Keratinocyte (primary cell): ENCODE measurements around the gene KIAA1958. TPM values are rescaled to one million over a fixed set of nuclear protein-coding genes. Genes with fewer than 3 reads are reported as not detected.

Source experiments
- DNase-seq: peaks from one replicate; pipeline ENCODE4 v3.0.0-alpha.2; 2011; ENCODE audit warnings: low read depth, missing footprints, low spot score
- FAIRE-seq: peaks from 2 replicates; lab custom pipeline; 2011; peaks lifted over from hg19 to GRCh38; lab: Jason Lieb, UNC
- H2AFZ ChIP-seq: 2 replicates; pipeline ENCODE4 v1.6.0; 2012; ENCODE audit warnings: low read length, control low read depth, inconsistent platforms; ENCODE audit not compliant: control insufficient read depth
- H3K27ac ChIP-seq: 2 replicates; pipeline ENCODE4 v1.5.1; 2011; ENCODE audit warnings: low read length; ENCODE audit not compliant: control insufficient read depth, insufficient read depth
- H3K27me3 ChIP-seq: 3 replicates; pipeline ENCODE4 v1.6.0; 2011; ENCODE audit warnings: low read length; ENCODE audit not compliant: control insufficient read depth, insufficient read depth; ENCODE audit errors: extremely low read depth
- H3K36me3 ChIP-seq, 2 experiments: 2 replicates in 1 of 2; 3 replicates in 1 of 2; pipeline ENCODE4 v1.5.1; 2011; ENCODE audit warnings: low read length in 2 of 2, mild to moderate bottlenecking in 1 of 2; ENCODE audit not compliant: control insufficient read depth in 2 of 2, insufficient read depth in 2 of 2; ENCODE audit errors: extremely low read depth in 1 of 2
- H3K4me1 ChIP-seq: 3 replicates; pipeline ENCODE4 v1.5.1; 2011; ENCODE audit warnings: low read length; ENCODE audit not compliant: control insufficient read depth, insufficient read depth; ENCODE audit errors: extremely low read depth
- H3K4me2 ChIP-seq: 3 replicates; pipeline ENCODE4 v1.6.0; 2011; ENCODE audit warnings: low read depth, low read length; ENCODE audit not compliant: control insufficient read depth, insufficient read depth; ENCODE audit errors: extremely low read depth
- H3K4me3 ChIP-seq, 3 experiments: fragments of 200-600 bp in 1 of 3; sonication (generic) in 1 of 3; 2 replicates in 2 of 3; 3 replicates in 1 of 3; pipeline ENCODE4 v1.5.1; 2011 to 2016; ENCODE audit warnings: low read length in 3 of 3, mild to moderate bottlenecking in 3 of 3, control low read depth in 2 of 3, inconsistent platforms in 1 of 3, low read depth in 1 of 3, mixed read lengths in 1 of 3, mixed run types in 1 of 3, moderate library complexity in 1 of 3; ENCODE audit not compliant: control insufficient read depth in 2 of 3, insufficient read depth in 2 of 3; ENCODE audit errors: extremely low read depth in 1 of 3
- H3K79me2 ChIP-seq: 2 replicates; pipeline ENCODE4 v1.6.0; 2012; ENCODE audit warnings: low read length; ENCODE audit not compliant: control insufficient read depth, insufficient read depth
- H3K9ac ChIP-seq: 3 replicates; pipeline ENCODE4 v1.6.0; 2011; ENCODE audit warnings: low read length; ENCODE audit not compliant: control insufficient read depth, insufficient read depth; ENCODE audit errors: extremely low read depth
- H3K9me1 ChIP-seq: 3 replicates; pipeline ENCODE4 v1.6.0; 2011; ENCODE audit warnings: low read length; ENCODE audit not compliant: control insufficient read depth, insufficient read depth; ENCODE audit errors: extremely low read depth
- H3K9me3 ChIP-seq: 2 replicates; pipeline ENCODE4 v1.5.1; 2012; ENCODE audit warnings: low read depth, low read length; ENCODE audit not compliant: control insufficient read depth
- H4K20me1 ChIP-seq: 3 replicates; pipeline ENCODE4 v1.6.0; 2011; ENCODE audit warnings: low read length; ENCODE audit not compliant: control insufficient read depth, insufficient read depth; ENCODE audit errors: extremely low read depth
- CTCF ChIP-seq, 3 experiments: IDR thresholded peaks in 1 of 3; conservative IDR thresholded peaks in 1 of 3; optimal IDR thresholded peaks in 1 of 3; 2 replicates in 2 of 3; 3 replicates in 1 of 3; pipeline versions ENCODE3 to v1.5.1; 2011; ENCODE audit warnings: low read length in 3 of 3, mild to moderate bottlenecking in 3 of 3, moderate library complexity in 2 of 3, control low read depth in 1 of 3, inconsistent platforms in 1 of 3; ENCODE audit not compliant: insufficient read depth in 2 of 3; ENCODE audit errors: extremely low read depth in 1 of 3
- EZH2 ChIP-seq: IDR thresholded peaks from one replicate; pipeline ENCODE4 v1.6.1; 2012; ENCODE audit warnings: inconsistent platforms, mild to moderate bottlenecking, low read length, moderate library complexity
- dilution Hi-C: fragments of 300-500 bp; cut with MboI; formaldehyde crosslinking; loops from one replicate; pipeline ENCODE4 v1.7.0; 2020; ENCODE audit warnings: low sequenced_read_pairs; ENCODE audit not compliant: extremely low pct_ligation_motif_present
- polyA plus RNA-seq, 5 experiments: library from polyadenylated mRNA; depleted of rRNA in 3 of 5; stranded (reverse) in 3 of 5; stranded (forward) in 1 of 5; unstranded in 1 of 5; fragments of >200 nt; gene quantifications; 1 replicate in 1 of 5; 2 replicates in 3 of 5; 3 replicates in 1 of 5; pipeline versions ENCODE4 v1.2.1 to v1.2.3, GENCODE V29; 2011 to 2012; ENCODE audit warnings: missing spikeins in 2 of 5, low read depth in 1 of 5, low replicate concordance in 1 of 5

Gene KIAA1958
- polyA plus RNA-seq, 1 donor (not counting 4 experiments of a cell fraction or from before 2014, with no cell fraction given) = 0.84 TPM

- no peaks in the 10 kb centered on the region for H4K20me1 ChIP-seq
- no peak for DNase-seq
- TF ChIP-seq EZH2 (no peak), CTCF (optimal IDR thresholded peaks at IDR 0.05 in 1 of 3, IDR thresholded peaks at IDR 0.05 in 1 of 3, conservative IDR thresholded peaks at IDR 0.05 in 1 of 3; ENCODE audit: extremely low read depth in 1 of 3, insufficient read depth in 2 of 3, low read length in 3 of 3) (no peak)
- no peaks in the 10 kb centered on the region for H3K9me1 ChIP-seq
- no peak overlapping the region for H3K4me3 ChIP-seq
- no peak overlapping the region for H3K4me2 ChIP-seq
- no peaks in the 10 kb centered on the region for H3K27me3 ChIP-seq
- FAIRE-seq = no peak
- no peaks in the 10 kb centered on the region for H3K9me3 ChIP-seq
- H3K4me1 ChIP-seq = peaks cover 7% of the 10 kb centered on the region
- dilution Hi-C loops = no loop called here
- H3K27ac ChIP-seq = no peak overlapping the region
- H3K79me2 ChIP-seq = no peaks in the 10 kb centered on the region
- no peaks in the 10 kb centered on the region for H3K36me3 ChIP-seq
- H3K9ac ChIP-seq = no peak overlapping the region
- H2AFZ ChIP-seq = no peak overlapping the region
Measured at GRCh38 chr9:112570671-112571167, 84.1 kb downstream of the KIAA1958 start.

GRCh38 chr9:112571624-112572355, 85.2 kb downstream of the KIAA1958 start:
- H3K4me1 ChIP-seq = peaks cover 7% of the 10 kb centered on the region
- no peaks in the 10 kb centered on the region for H3K36me3 ChIP-seq
- no peak overlapping the region for H2AFZ ChIP-seq
- no peak for TF ChIP-seq EZH2
- no peak for TF ChIP-seq CTCF (optimal IDR thresholded peaks at IDR 0.05 in 1 of 3, IDR thresholded peaks at IDR 0.05 in 1 of 3, conservative IDR thresholded peaks at IDR 0.05 in 1 of 3; ENCODE audit: extremely low read depth in 1 of 3, insufficient read depth in 2 of 3, low read length in 3 of 3)
- H3K27me3 ChIP-seq = no peaks in the 10 kb centered on the region
- dilution Hi-C loops = no loop called here
- no peaks in the 10 kb centered on the region for H4K20me1 ChIP-seq
- H3K4me3 ChIP-seq = no peak overlapping the region
- FAIRE-seq (no peak), DNase-seq (no peak)
- H3K79me2 ChIP-seq = no peaks in the 10 kb centered on the region
- H3K4me2 ChIP-seq = no peak overlapping the region
- H3K9ac ChIP-seq = no peak overlapping the region
- no peaks in the 10 kb centered on the region for H3K9me1 ChIP-seq
- H3K27ac ChIP-seq = no peak overlapping the region
- H3K9me3 ChIP-seq = no peaks in the 10 kb centered on the region
